T-helper 1 cell treated with Interleukin-12 subunit alpha and Interleukin-12 subunit beta and Interleukin-4 antibody, amounts not matched to agents 30 ng/mL and 1 ng/mL, for 36 hours (primary cell): ENCODE measurements around the gene DPAGT1. TPM values are rescaled to one million over a fixed set of nuclear protein-coding genes. Genes with fewer than 3 reads are reported as not detected.

Experiments
- intact Hi-C: fragments of 100-400 bp; cut with micrococcal nuclease; formaldehyde crosslinking; loops from one replicate; pipeline ENCODE4 v1.15.1; 2024
- total RNA-seq: library from RNA; stranded (reverse); gene quantifications from 2 replicates; pipeline ENCODE4 v1.2.3, GENCODE V29; 2022

The DPAGT1 gene
- total RNA-seq, 1 donor from 2014 or later = 67.6 TPM

DNA sequence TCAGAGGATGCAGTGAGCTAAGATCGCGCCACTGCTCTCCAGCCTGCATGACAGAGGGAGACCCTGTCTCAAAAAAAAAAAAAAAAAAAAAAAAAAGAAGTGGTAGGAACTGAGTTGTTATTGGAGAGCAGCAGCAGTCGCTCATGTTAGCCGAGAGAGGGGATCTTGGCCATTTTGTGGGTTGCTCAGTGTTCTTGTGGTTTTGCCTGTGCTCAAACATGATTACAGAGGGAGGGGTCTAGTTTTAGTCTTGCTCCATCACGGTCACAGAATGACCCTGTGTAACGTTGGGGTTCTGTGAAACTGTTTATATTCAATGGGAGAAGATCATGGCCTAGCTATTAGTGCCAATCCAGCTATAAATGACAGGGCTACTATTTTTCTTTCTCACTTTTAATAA is 1.9 kb downstream of the DPAGT1 start:
- intact Hi-C loops = loop anchor here (2.0 to 5.0 kb wide), 3 partner anchors 69 to 662 kb away; partner anchors contain the start of genes BCL9L, KMT2A and NLRX1

- intact Hi-C loops = loop anchor here (1.0 to 2.0 kb wide), 10 partner anchors 10 to 222 kb away; partner anchors contain the start of genes C2CD2L, HINFP, HYOU1 and MCAM
These were observed 6.4 kb downstream of the DPAGT1 start for GRCh38 chr11:119095066-119095880.

- intact Hi-C loops = loop anchor here (1.0 to 2.0 kb wide), 11 partner anchors 8 to 222 kb away; partner anchors contain the start of genes C2CD2L, HINFP, HYOU1 and MCAM
These were observed 6.9 kb downstream of the DPAGT1 start for GRCh38 chr11:119094816-119095065.

DNA sequence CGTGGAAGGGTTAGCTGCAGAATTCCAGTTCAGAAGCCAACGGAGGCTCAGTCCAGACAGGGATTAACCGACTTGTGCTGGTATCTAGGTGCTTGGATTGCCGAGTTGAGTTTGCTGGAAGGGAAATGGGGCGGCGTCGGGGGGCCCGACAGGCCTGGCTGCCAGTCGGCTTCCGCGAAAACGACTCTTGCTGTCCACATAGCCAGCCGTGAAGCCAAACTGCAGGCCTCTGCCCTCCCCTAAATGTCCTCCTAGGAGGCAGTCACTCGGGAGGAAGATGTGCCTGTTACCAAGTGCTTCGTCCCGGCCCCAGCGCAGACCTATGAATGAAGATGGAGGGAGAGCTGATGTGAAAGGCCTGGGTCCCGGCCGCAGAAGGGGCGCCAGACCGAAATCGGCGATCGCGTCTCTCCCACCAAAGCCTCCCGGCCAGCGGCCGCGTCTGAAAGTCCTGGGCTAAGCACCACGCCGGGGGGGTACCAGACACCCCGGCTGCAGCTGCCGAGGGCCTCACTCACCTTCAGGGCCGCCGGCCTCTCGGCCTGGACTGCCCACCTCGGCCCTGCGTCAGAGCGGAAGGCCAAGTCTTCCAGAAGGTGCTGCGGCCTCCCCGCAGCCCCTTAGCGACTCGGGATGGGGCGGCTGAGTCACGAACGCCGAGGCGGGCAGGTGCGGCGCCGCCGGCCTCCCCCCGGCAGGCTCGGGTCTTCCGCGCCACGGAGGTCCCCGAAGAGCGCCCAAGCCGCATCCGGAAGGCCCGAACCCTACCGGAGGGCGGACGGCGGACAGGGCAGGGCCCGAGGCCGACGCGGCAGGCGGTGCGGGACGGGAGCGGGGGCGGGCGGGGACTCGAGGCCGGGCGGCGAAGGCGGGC is 7.5 kb downstream of the DPAGT1 start:
- intact Hi-C loops = loop anchor here (1.0 to 2.0 kb wide), 2 partner anchors 8 to 223 kb away; partner anchors contain the start of gene MCAM

GRCh38 chr11:119092880-119093842 is 8.5 kb downstream of the DPAGT1 start:
- intact Hi-C loops = no loop called here

DNA sequence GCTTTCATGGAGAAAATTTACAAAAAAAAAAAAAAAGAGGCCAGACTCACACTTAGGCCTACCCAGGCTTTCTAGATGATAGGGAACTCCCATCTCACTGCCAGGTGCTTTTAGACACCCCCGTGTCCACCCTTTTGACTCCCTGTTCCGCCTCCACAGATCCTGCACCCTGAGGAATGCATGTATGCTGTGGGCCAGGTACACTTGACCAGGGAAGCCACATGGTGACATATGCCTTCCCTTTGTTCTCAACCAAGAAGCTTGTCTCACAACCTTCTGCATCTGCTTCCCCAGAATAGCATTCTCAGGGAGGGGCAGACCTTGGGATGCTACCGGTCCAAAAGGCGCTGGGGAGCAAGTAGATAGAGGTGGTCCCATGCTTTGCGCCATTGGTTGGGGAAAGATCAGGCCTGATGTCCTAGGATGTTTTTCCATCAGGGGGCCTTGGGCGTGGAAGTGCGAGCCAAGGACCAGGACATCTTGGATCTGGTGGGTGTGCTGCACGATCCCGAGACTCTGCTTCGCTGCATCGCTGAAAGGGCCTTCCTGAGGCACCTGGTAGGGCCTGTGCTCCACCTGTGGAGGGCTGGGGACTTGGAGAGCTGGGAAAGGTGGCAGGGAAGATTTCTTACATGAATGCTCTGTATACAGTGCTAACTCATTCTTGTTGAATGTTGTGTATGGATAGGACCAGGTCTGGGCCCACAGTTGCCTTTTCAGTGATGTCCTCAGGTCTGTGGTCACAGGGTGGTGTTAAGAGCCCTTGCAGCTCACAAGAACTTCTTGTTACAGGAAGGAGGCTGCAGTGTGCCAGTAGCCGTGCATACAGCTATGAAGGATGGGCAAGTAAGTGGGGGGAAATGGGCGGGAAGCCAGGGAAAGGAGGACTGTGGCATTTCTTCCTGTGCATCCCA is 9.4 kb downstream of the DPAGT1 start:
- intact Hi-C loops = no loop called here

DNA sequence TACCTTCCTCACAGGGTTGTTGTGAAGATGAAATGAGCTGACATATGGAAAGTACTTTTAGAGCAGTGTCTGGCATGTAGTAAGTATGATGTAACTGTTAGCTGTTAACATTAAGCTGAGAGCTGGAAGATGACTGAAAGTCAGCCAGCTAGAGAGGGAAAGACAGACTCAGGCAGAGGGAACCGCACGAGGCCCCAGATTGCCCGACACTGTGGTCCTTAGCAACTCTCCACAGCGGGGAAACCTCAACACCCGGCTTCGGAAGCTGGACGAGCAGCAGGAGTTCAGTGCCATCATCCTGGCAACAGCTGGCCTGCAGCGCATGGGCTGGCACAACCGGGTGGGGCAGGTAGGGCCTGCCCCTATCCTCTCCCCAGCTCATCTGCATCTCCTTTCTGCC is 10.5 kb downstream of the DPAGT1 start:
- intact Hi-C loops = no loop called here

- intact Hi-C loops = no loop called here
These were observed 12.3 kb downstream of the DPAGT1 start for GRCh38 chr11:119089319-119089718.

- intact Hi-C loops = no loop called here
These were observed 13.2 kb downstream of the DPAGT1 start for GRCh38 chr11:119088406-119088805.

- intact Hi-C loops = no loop called here
These were observed 13.9 kb downstream of the DPAGT1 start for GRCh38 chr11:119087747-119088241.

DNA sequence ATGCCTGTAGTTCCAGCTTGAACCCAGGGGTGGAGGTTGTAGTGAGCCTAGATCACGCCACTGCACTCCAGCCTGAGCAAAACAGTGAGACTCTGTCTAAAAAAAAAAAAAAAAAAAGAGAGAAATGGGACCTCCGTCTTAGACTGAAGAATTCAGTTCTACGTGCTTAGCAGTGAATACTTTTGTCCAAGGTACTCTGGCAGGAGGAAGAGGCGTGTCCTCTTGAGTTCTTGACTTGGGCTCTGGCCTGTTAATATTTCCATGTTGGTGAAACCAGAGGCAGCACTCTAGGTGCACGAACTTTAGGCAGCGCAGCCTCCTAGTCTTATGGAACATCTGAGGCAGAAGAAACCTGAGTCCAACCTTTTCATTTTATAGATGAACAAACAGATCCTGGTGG is 14.5 kb downstream of the DPAGT1 start:
- intact Hi-C loops = no loop called here

- intact Hi-C loops = loop anchor here (1.0 kb wide), 7 partner anchors 10 to 112 kb away; partner anchors contain the start of genes C2CD2L, HINFP and VPS11
These were observed 16.2 kb downstream of the DPAGT1 start for GRCh38 chr11:119085437-119085847.

- intact Hi-C loops = loop anchor here (1.0 to 5.0 kb wide), 9 partner anchors 10 to 1758 kb away; partner anchors contain the start of genes C2CD2L, CEP164, HINFP and HYOU1
These were observed 16.8 kb downstream of the DPAGT1 start, which contains the start of gene HMBS for GRCh38 chr11:119084663-119085436. Gene HMBS (plus strand): TSS chr11:119084881. CDS start chr11:119085034, 153 bp downstream.

GRCh38 chr11:119081682-119082260 is 19.9 kb downstream of the DPAGT1 start:
- intact Hi-C loops = loop anchor here (5.0 kb wide), 1 partner anchor 1754 kb away; the partner anchor contains the start of gene CEP164

- intact Hi-C loops = no loop called here
These were observed 22.8 kb downstream of the DPAGT1 start for GRCh38 chr11:119078675-119079420.

DNA sequence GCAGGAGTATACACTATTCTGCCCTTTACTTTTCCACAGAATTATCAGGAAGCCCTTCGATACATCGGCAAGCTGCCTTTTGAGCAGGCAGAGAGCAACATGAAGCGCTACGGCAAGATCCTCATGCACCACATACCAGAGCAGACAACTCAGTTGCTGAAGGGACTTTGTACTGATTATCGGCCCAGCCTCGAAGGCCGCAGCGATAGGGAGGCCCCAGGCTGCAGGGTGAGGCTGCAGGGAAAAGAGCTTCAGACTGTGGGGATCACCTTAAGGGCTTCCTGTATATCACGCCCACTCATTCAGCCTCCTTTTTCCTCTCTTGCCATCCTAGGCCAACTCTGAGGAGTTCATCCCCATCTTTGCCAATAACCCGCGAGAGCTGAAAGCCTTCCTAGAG is 23.8 kb downstream of the DPAGT1 start:
- intact Hi-C loops = no loop called here
